ENCODE results near the gene HIP1.
"Not testable (repeated sequence)": the region's sequence is repeated elsewhere in the genome, so short reads cannot be mapped to it uniquely, and the experiment has no call there.

Gene HIP1

GRCh38 chr7:75575488-75576121, 163.1 kb downstream of the HIP1 start:
- DNase-seq (ENCODE audit: extremely low read depth, low read depth) = peak; percentile 44
- TF ChIP-seq CTCF (IDR thresholded peaks at IDR 0.05; ENCODE audit: low read depth, low read length) = no peak

GRCh38 chr7:75573477-75574019, 165.2 kb downstream of the HIP1 start:
- no peak for DNase-seq (ENCODE audit: extremely low read depth, low read depth)
- TF ChIP-seq CTCF (IDR thresholded peaks at IDR 0.05; ENCODE audit: low read depth, low read length) = no peak

DNA sequence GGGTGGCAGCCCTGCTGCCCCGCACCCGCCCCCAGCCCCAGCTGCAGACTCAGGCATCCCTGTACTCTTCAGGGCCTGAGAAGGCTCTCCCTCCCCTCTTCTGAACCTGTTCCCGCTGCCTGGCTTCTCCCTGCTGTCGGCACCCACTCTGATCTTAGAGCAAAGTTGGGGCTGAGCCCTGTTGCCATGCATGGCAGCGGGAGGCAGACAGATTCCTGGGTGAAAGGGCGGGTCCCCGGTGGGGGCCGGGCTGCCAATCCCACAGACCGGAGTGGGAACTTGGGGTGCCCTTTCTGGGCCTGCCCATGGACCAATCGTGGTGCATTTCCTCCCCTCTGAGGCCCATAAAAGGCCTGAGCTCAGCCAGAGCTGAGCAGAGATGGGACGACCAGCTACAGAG, 165.9 kb downstream of the HIP1 start:
- no peak for DNase-seq (ENCODE audit: extremely low read depth, low read depth)
- no peak for TF ChIP-seq CTCF (IDR thresholded peaks at IDR 0.05; ENCODE audit: low read depth, low read length)

GRCh38 chr7:75572396-75572795, 166.3 kb downstream of the HIP1 start:
- no peak for DNase-seq (ENCODE audit: extremely low read depth, low read depth)
- TF ChIP-seq CTCF (IDR thresholded peaks at IDR 0.05; ENCODE audit: low read depth, low read length) = no peak

DNA sequence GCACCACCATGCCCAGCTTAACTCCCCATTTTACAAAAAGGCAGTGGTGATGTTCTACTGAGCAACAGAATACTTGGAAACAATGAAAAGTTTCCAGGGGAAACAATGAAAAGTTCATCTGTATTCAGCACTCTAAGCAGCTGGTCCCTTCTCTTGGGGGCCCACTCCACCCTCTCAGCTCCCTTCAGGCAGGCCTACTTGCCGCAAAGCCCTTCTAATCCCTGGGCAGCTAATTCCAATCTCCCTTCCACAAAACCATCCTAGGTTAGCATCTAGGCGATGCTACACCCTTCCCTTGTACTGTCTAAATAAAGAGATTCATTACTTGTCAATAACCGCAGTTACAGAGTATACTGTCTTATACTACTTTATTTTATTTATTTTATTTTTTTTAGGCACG, 167.5 kb downstream of the HIP1 start:
- TF ChIP-seq CTCF (IDR thresholded peaks at IDR 0.05; ENCODE audit: low read depth, low read length) = no peak
- DNase-seq (ENCODE audit: extremely low read depth, low read depth) = no peak

GRCh38 chr7:75569629-75570282, 169.0 kb downstream of the HIP1 start:
- not testable (repeated sequence) for DNase-seq (ENCODE audit: extremely low read depth, low read depth)

- DNase-seq (ENCODE audit: extremely low read depth, low read depth) = no peak
- no peak for TF ChIP-seq CTCF (IDR thresholded peaks at IDR 0.05; ENCODE audit: low read depth, low read length)
Observed at GRCh38 chr7:75567948-75568595, 170.7 kb downstream of the HIP1 start.

Data from AG09319 (cell line).